ENCODE data around the gene LRMDA.
"Not testable (repeated sequence)": the region's sequence is repeated elsewhere in the genome, so short reads cannot be mapped to it uniquely, and the experiment has no call there.

LRMDA gene

DNA sequence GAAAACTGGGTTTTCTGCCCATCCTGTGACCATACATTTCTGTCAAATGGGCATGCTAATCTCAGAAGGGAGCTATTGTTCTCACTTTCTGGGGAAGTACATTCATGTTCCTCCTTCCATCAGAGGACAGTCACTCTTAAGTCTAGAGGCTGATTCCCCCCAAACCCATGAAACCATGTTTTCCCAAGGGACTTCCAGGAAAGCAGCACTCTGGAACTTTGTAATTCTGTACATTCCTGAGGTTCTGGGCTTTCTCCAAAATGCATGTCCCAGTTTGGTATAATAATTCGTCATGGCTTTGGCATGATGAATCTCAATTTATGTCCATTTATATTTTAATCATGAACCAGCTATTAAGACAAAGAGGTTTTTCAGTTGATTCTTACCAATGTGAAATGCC, 688.1 kb downstream of the LRMDA start:
- DNase-seq (ENCODE audit: low read depth in 2 of 2), result no peak

- DNase-seq (ENCODE audit: low read depth in 2 of 2), result no peak
These were observed 690.6 kb downstream of the LRMDA start for GRCh38 chr10:76122056-76122455.

GRCh38 chr10:76124280-76124679, 692.9 kb downstream of the LRMDA start:
- no peak for DNase-seq (ENCODE audit: low read depth in 2 of 2)

DNA sequence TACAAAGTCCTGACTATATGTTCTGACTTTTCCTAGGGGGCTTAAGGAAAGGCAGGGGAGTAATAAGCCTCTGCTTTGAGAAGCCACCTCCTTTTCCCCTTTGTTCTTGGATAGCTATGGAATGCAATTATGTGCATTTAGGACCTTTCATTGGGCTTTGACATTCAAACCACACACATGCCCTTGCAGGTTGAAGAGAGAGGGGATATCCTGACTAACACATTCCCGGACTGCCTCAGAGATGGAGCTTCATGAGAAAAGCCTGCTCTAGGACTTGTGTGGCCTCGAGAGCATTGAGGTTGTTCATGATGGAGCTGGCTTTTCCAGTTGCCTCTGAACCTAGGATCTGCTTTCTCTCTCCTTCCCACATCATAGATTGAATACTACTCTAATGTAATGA, 694.5 kb downstream of the LRMDA start:
- DNase-seq (ENCODE audit: low read depth in 2 of 2), result no peak

GRCh38 chr10:76126607-76127527, 695.4 kb downstream of the LRMDA start:
- DNase-seq (ENCODE audit: low read depth in 2 of 2), result no peak

- no peak for DNase-seq (ENCODE audit: low read depth in 2 of 2)
These were observed 696.7 kb downstream of the LRMDA start for GRCh38 chr10:76127984-76128589.

GRCh38 chr10:76129213-76129612, 697.8 kb downstream of the LRMDA start:
- DNase-seq (ENCODE audit: low read depth in 2 of 2), result no peak

GRCh38 chr10:76130892-76131291, 699.5 kb downstream of the LRMDA start:
- no peak for DNase-seq (ENCODE audit: low read depth in 2 of 2)

DNA sequence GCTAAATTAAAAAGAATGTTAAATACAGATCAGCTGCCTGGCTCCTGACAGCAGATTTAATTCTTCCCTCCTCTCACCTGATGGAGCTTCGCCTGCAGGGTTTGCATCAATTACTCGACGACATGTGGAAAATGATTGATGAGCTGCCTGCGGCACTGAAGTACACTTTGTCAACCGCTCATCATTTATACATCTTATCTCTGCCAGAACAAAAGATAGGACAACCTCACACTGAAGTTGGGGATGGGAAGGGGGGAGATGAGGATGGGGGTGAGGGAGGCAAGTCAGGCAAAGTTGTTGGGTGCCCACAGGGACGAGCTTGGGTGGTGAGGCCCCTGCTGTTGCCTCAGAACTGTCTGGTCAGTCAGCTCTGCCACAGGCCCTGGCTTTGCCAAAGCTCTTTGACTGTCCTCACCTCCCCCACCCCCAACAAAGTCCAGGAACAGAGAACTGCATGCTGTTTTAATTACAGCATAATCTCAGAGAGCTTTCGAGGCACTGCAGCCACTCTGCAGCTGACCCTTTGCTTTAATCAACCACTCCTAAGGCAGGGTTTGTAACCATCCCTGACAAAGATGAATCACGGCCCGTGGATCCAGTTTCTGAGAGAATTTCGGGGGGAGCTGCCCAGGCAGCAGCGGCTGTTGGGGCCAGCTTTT, 702.3 kb downstream of the LRMDA start:
- no peak for DNase-seq (ENCODE audit: low read depth in 2 of 2)

GRCh38 chr10:76136961-76137360, 705.5 kb downstream of the LRMDA start:
- no peak for DNase-seq (ENCODE audit: low read depth in 2 of 2)

- no peak for DNase-seq (ENCODE audit: low read depth in 2 of 2)
These were observed 706.9 kb downstream of the LRMDA start for GRCh38 chr10:76138286-76138685.

- DNase-seq (ENCODE audit: low read depth in 2 of 2), result no peak
These were observed 707.5 kb downstream of the LRMDA start for GRCh38 chr10:76138906-76139305.

- DNase-seq (ENCODE audit: low read depth in 2 of 2), result no peak
These were observed 708.0 kb downstream of the LRMDA start for GRCh38 chr10:76139431-76139830.

GRCh38 chr10:76141376-76141775, 710.0 kb downstream of the LRMDA start:
- DNase-seq (ENCODE audit: low read depth in 2 of 2), result no peak

GRCh38 chr10:76148217-76148616, 716.8 kb downstream of the LRMDA start:
- DNase-seq (ENCODE audit: low read depth in 2 of 2), result not testable (repeated sequence)

- no peak for DNase-seq (ENCODE audit: low read depth in 2 of 2)
These were observed 717.8 kb downstream of the LRMDA start for GRCh38 chr10:76149182-76149581.

GRCh38 chr10:76149602-76150138, 718.2 kb downstream of the LRMDA start:
- no peak for DNase-seq (ENCODE audit: low read depth in 2 of 2)

DNA sequence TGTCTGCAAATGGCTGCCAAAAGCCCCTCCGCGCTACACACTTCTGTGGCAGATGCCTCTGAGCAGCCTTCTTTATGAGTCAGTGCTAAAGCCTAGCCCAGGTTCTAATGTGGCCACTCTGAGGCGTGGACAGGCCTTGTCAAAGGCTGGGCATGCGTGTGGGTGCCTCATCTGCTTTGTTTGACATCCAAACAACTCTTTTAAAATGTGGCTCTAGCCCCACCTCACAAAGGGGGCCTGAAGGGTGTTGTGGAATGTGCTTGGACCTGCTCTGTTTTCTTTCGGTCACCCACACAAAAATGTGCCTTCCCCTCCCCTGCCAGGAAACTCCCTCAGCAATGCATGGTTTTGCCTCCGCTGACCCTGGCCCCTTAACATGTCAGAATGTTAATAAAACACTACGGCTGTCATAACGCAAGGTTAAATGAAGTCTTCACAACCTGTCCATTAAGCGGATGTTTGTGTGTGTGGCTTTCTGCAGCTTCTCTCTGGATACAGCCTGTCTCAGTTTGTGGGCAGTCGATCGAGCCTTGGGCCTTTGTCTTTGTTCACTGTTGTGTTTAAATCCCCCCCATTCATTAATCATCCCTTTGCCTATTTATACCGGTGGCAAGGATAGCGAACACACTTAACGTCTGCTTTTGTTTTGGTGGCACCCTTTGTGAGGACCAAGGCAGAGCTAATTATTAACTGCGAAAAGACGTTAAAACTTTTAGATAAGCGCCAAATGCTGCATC, 718.9 kb downstream of the LRMDA start:
- DNase-seq (ENCODE audit: low read depth in 2 of 2), result no peak

DNA sequence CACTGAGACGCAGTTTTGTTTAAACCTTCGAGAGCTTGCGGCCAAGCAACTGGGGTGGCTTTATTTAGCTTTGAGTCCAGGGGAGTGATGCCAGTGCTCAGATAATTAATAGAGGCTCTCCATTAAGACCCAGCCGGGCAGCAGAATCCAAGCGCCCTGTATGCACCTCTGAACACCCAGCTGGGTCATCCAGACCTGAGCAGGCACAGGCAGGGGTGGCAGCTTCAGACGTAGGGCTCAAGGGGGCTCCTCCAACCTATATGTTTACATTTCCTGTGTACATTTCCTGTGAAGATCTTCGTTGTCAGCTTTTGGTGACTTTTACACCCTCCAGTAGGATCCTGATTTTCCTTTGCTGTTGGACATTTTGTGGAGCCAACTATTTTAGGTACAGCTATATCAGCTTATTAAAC, 719.5 kb downstream of the LRMDA start:
- DNase-seq (ENCODE audit: low read depth in 2 of 2), result no peak

DNA sequence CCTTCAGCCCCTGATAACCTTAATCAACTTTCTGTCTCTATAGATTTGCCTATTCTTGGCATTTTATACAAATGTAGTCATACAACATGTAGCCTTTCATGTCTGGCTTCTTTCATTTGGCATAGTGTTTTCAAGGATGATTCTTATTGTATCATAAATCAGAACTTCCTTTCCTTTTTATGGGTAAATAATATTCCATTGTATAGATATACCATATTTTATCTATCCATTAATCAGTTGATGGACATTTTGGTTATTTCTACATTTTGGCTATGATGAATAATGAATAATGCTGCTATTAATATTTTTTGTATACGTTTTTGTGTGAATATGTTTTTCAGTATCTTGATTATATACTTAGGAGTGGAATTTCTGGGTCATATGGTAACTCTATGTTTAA, 720.8 kb downstream of the LRMDA start:
- no peak for DNase-seq (ENCODE audit: low read depth in 2 of 2)

- DNase-seq (ENCODE audit: low read depth in 2 of 2), result no peak
These were observed 724.5 kb downstream of the LRMDA start for GRCh38 chr10:76155961-76156360.

Data from stimulated activated CD4-positive, alpha-beta T cell treated with anti-CD3 and anti-CD28 coated beads, Interleukin-12 subunit alpha, Interleukin-12 subunit beta, amount 100 ng/mL, for 24 hours (primary cell).